H1 (cell line): ENCODE results near the gene RNMT. TPM values are rescaled to one million over a fixed set of nuclear protein-coding genes. Genes with fewer than 3 reads are reported as not detected.

Experiments used
- CTCF ChIA-PET: fragments of 300-600 bp; sonication (Branson Sonifier 250); formaldehyde crosslinking; loops from one replicate; lab custom pipeline; 2021; ENCODE audit not compliant: partially characterized antibody; lab: Charles Lee
- POLR2A ChIA-PET: fragments of 300-600 bp; sonication (Branson Sonifier 250); formaldehyde crosslinking; loops from one replicate; lab custom pipeline; 2021; ENCODE audit warnings: inconsistent platforms; ENCODE audit not compliant: partially characterized antibody; lab: Charles Lee
- DNase-seq, 2 experiments: peaks; one replicate each; pipeline versions ENCODE4 v3.0.0 to v3.0.0-alpha.2; 2010 to 2022; ENCODE audit warnings: low spot score in 2 of 2, low read depth in 1 of 2, mixed read lengths in 1 of 2
- FAIRE-seq: peaks from 2 replicates; lab custom pipeline; 2011; peaks lifted over from hg19 to GRCh38; lab: Jason Lieb, UNC
- H2AFZ ChIP-seq: 2 replicates; pipeline ENCODE4 v1.8.1; 2012; ENCODE audit warnings: low read length, inconsistent platforms
- H2AK5ac ChIP-seq: 2 replicates; pipeline ENCODE4 v1.6.1; 2013; ENCODE audit warnings: low read depth, low read length
- H2BK120ac ChIP-seq: replicated peaks from 2 replicates; pipeline ENCODE3; 2013; ENCODE audit warnings: low read depth, low read length, inconsistent platforms
- H2BK12ac ChIP-seq: 2 replicates; pipeline ENCODE4 v1.6.1; 2013; ENCODE audit warnings: low read depth, low read length
- H2BK15ac ChIP-seq: 2 replicates; pipeline ENCODE4 v1.6.1; 2013; ENCODE audit warnings: low read length
- H2BK20ac ChIP-seq: 2 replicates; pipeline ENCODE4 v1.6.1; 2013; ENCODE audit warnings: low read length
- H2BK5ac ChIP-seq: 2 replicates; pipeline ENCODE4 v1.6.1; 2013; ENCODE audit warnings: low read depth, low read length
- H3K14ac ChIP-seq: 2 replicates; pipeline ENCODE4 v1.6.1; 2013; ENCODE audit warnings: inconsistent platforms; ENCODE audit not compliant: insufficient read length
- H3K18ac ChIP-seq: 2 replicates; pipeline ENCODE4 v1.6.1; 2013; ENCODE audit warnings: low read length; ENCODE audit errors: extremely low read depth
- H3K23ac ChIP-seq: 2 replicates; pipeline ENCODE4 v1.6.1; 2013; ENCODE audit warnings: inconsistent platforms; ENCODE audit not compliant: insufficient read length
- H3K23me2 ChIP-seq: 2 replicates; pipeline ENCODE4 v1.6.1; 2013; ENCODE audit warnings: low read depth, low read length
- H3K27ac ChIP-seq: 2 replicates; pipeline ENCODE4 v1.6.1; 2011; ENCODE audit warnings: low read depth, low read length, inconsistent platforms
- H3K27me3 ChIP-seq, 4 experiments: replicated peaks in 1 of 4; 1 replicate in 1 of 4; 2 replicates in 3 of 4; pipeline versions ENCODE4 v1.6.1 to v1.8.1; 2011 to 2013; ENCODE audit warnings: low read length in 3 of 4, mild to moderate bottlenecking in 3 of 4, inconsistent platforms in 2 of 4, mixed read lengths in 2 of 4, moderate library complexity in 1 of 4; ENCODE audit not compliant: control insufficient read depth in 3 of 4, insufficient read depth in 3 of 4; ENCODE audit errors: extremely low read depth in 1 of 4
- H3K36me3 ChIP-seq, 4 experiments: 2 replicates each; pipeline versions ENCODE4 v1.6.1 to v1.8.1; 2011 to 2013; ENCODE audit warnings: mild to moderate bottlenecking in 4 of 4, low read length in 3 of 4, moderate library complexity in 2 of 4, control low read depth in 1 of 4, inconsistent platforms in 1 of 4; ENCODE audit not compliant: insufficient read depth in 4 of 4, control insufficient read depth in 2 of 4
- H3K4ac ChIP-seq: replicated peaks from 2 replicates; pipeline ENCODE3; 2013; ENCODE audit warnings: low read length, low read depth, mixed read lengths, inconsistent platforms; ENCODE audit not compliant: insufficient read length
- H3K4me1 ChIP-seq, 4 experiments: replicated peaks in 1 of 4; 1 replicate in 1 of 4; 2 replicates in 3 of 4; pipeline versions ENCODE4 v1.6.1 to v1.8.1; 2011 to 2013; ENCODE audit warnings: low read length in 3 of 4, inconsistent platforms in 2 of 4, mixed read lengths in 1 of 4; ENCODE audit not compliant: insufficient read depth in 4 of 4, control insufficient read depth in 3 of 4
- H3K4me2 ChIP-seq, 2 experiments: 2 replicates each; pipeline versions ENCODE4 v1.6.1 to v1.8.1; 2011 to 2013; ENCODE audit warnings: low read depth in 2 of 2, low read length in 2 of 2, control low read depth in 1 of 2, inconsistent platforms in 1 of 2, mild to moderate bottlenecking in 1 of 2; ENCODE audit not compliant: insufficient read depth in 1 of 2
- H3K4me3 ChIP-seq, 4 experiments: fragments of 200-600, 300-600 bp in 1 of 4; sonication (generic), shearing (Covaris generic), sonication (Bioruptor Twin) in 1 of 4; 2 replicates each; pipeline versions ENCODE4 v1.5.1 to v1.8.1; 2011 to 2016; ENCODE audit warnings: low read length in 4 of 4, low read depth in 3 of 4, control low read depth in 2 of 4, inconsistent platforms in 2 of 4, mild to moderate bottlenecking in 2 of 4, mixed read lengths in 1 of 4, moderate library complexity in 1 of 4; ENCODE audit not compliant: insufficient read depth in 2 of 4; ENCODE audit errors: extremely low read depth in 1 of 4
- H3K56ac ChIP-seq: replicated peaks from 2 replicates; pipeline ENCODE3; 2013; ENCODE audit warnings: low read depth, mild to moderate bottlenecking, mixed read lengths, low read length, inconsistent platforms; ENCODE audit not compliant: insufficient read length
- H3K79me1 ChIP-seq: 2 replicates; pipeline ENCODE4 v1.6.1; 2013; ENCODE audit warnings: low read depth, low read length, control low read depth
- H3K79me2 ChIP-seq, 2 experiments: 2 replicates each; pipeline versions ENCODE4 v1.6.1 to v1.8.1; 2012 to 2013; ENCODE audit warnings: low read length in 2 of 2, mild to moderate bottlenecking in 2 of 2, inconsistent platforms in 1 of 2; ENCODE audit not compliant: insufficient read depth in 2 of 2, control insufficient read depth in 1 of 2
- H3K9ac ChIP-seq, 4 experiments: replicated peaks in 1 of 4; 1 replicate in 1 of 4; 2 replicates in 3 of 4; pipeline versions ENCODE4 v1.6.1 to v1.8.1; 2011 to 2013; ENCODE audit warnings: low read depth in 3 of 4, low read length in 3 of 4, control low read depth in 2 of 4, mild to moderate bottlenecking in 2 of 4, moderate library complexity in 2 of 4, inconsistent platforms in 1 of 4; ENCODE audit errors: extremely low read depth in 1 of 4
- H3K9me3 ChIP-seq, 2 experiments: 2 replicates each; pipeline versions ENCODE4 v1.6.1 to v1.8.1; 2012 to 2013; ENCODE audit warnings: mild to moderate bottlenecking in 2 of 2, moderate library complexity in 2 of 2, control low read depth in 1 of 2, inconsistent platforms in 1 of 2, low read depth in 1 of 2, low read length in 1 of 2, mixed read lengths in 1 of 2; ENCODE audit not compliant: insufficient read depth in 2 of 2
- H4K20me1 ChIP-seq, 2 experiments: replicated peaks in 1 of 2; 2 replicates each; pipeline versions ENCODE3 to v1.8.1; 2011 to 2013; ENCODE audit warnings: inconsistent platforms in 2 of 2, low read length in 2 of 2, mild to moderate bottlenecking in 1 of 2; ENCODE audit not compliant: insufficient read depth in 2 of 2, control insufficient read depth in 1 of 2
- H4K5ac ChIP-seq: 2 replicates; pipeline ENCODE4 v1.6.1; 2013; ENCODE audit warnings: low read length, low read depth, mixed read lengths, inconsistent platforms; ENCODE audit not compliant: insufficient read length
- H4K8ac ChIP-seq: 2 replicates; pipeline ENCODE4 v1.8.0; 2013; ENCODE audit warnings: mild to moderate bottlenecking, moderate library complexity, low read length, inconsistent platforms; ENCODE audit not compliant: insufficient read depth; ENCODE audit errors: extremely low read depth
- H4K91ac ChIP-seq: replicated peaks from 2 replicates; pipeline ENCODE3; 2013; ENCODE audit warnings: low read length, mixed read lengths, inconsistent platforms; ENCODE audit not compliant: insufficient read length
- CEBPB ChIP-seq: IDR thresholded peaks from 2 replicates; pipeline ENCODE4 v1.6.1; 2012; ENCODE audit warnings: low read depth, low read length
- CREB1 ChIP-seq: IDR thresholded peaks from 2 replicates; pipeline ENCODE4 v1.6.1; 2012; ENCODE audit warnings: inconsistent platforms
- EGR1 ChIP-seq: IDR thresholded peaks from 2 replicates; pipeline ENCODE4 v1.6.1; 2011; ENCODE audit warnings: low read depth, low read length, borderline replicate concordance
- GTF2F1 ChIP-seq: IDR thresholded peaks from 2 replicates; pipeline ENCODE4 v1.6.1; 2012; ENCODE audit warnings: low read depth, low read length, improper control_type of control experiment, borderline replicate concordance
- KDM1A ChIP-seq: fragments of 200-600, 300-600 bp; sonication (generic); IDR thresholded peaks from 2 replicates; pipeline ENCODE4 v1.7.1; 2016; ENCODE audit warnings: mild to moderate bottlenecking, low read length, borderline replicate concordance
- KDM4A ChIP-seq: IDR thresholded peaks from one replicate; pipeline ENCODE4 v1.7.1; 2012; ENCODE audit warnings: low read depth, mild to moderate bottlenecking, moderate library complexity, low read length, inconsistent platforms; ENCODE audit not compliant: severe bottlenecking
- MAFK ChIP-seq: IDR thresholded peaks from 2 replicates; pipeline ENCODE4 v1.6.1; 2012; ENCODE audit warnings: low read depth, mild to moderate bottlenecking, improper control_type of control experiment, low read length
- RBBP5 ChIP-seq: IDR thresholded peaks from 2 replicates; pipeline ENCODE4 v1.7.1; 2012; ENCODE audit warnings: low read depth, mild to moderate bottlenecking, inconsistent platforms, low read length, moderate library complexity, borderline replicate concordance
- SP1 ChIP-seq: IDR thresholded peaks from 2 replicates; pipeline ENCODE4 v1.6.1; 2011; ENCODE audit warnings: low read depth, low read length
- TAF1 ChIP-seq: IDR thresholded peaks from 2 replicates; pipeline ENCODE4 v1.6.1; 2011; ENCODE audit warnings: mild to moderate bottlenecking, low read depth, low read length
- TEAD4 ChIP-seq: IDR thresholded peaks from 2 replicates; pipeline ENCODE4 v1.6.1; 2012; ENCODE audit warnings: low read depth, low read length, inconsistent platforms, mixed read lengths
- WGBS, 2 experiments: shearing (Covaris generic) in 1 of 2; methylation state at CpG; one replicate each; pipeline versions ENCODE4 v1.1.6 to v1.1.7; 2013 to 2015; ENCODE audit warnings: low lambda C conversion rate in 2 of 2, mixed read lengths in 2 of 2, inconsistent platforms in 1 of 2, low coverage in 1 of 2, missing lambda C conversion rate in 1 of 2; ENCODE audit not compliant: insufficient replicate concordance in 2 of 2, insufficient coverage in 1 of 2, insufficient read length in 1 of 2; ENCODE audit errors: extremely low coverage in 1 of 2, missing lambda C conversion rate in 1 of 2; 5-methylcytosine and 5-hydroxymethylcytosine counted together
- polyA plus RNA-seq, 7 experiments: library from polyadenylated mRNA; depleted of rRNA in 3 of 7; stranded (reverse) in 5 of 7; unstranded in 2 of 7; fragments of >200 nt in 5 of 7; fragments of 200-250 nt in 2 of 7; gene quantifications; 1 replicate in 5 of 7; 2 replicates in 1 of 7; 4 replicates in 1 of 7; pipeline versions ENCODE4 v1.2.1 to v1.2.3, GENCODE V29; 2011 to 2013; ENCODE audit warnings: missing spikeins in 2 of 7, mixed read lengths in 2 of 7
- total RNA-seq: library from RNA; stranded (reverse); fragmentation: NEBNext Ultra II Directional; extraction: Animal tissue kit (Norgen Biotek cat#: 25700); gene quantifications from 2 replicates; pipeline ENCODE4 v1.2.1, GENCODE V29; 2021
- TF ChIP-seq, protein P1 (sequence below), 3 experiments: IDR thresholded peaks; 1 replicate in 2 of 3; 2 replicates in 1 of 3; pipeline versions ENCODE4 v1.5.1 to v1.6.1; 2011; ENCODE audit warnings: low read length in 3 of 3, mild to moderate bottlenecking in 3 of 3, inconsistent platforms in 2 of 3, low read depth in 1 of 3, moderate library complexity in 1 of 3; ENCODE audit not compliant: insufficient read depth in 1 of 3; ENCODE audit errors: control extremely low read depth in 1 of 3

RNMT gene
- total and polyA plus RNA-seq, 2 of the 8 experiments (the other 6 are each of a cell fraction or from before 2014, with no cell fraction given) = 25.3 to 63.5 TPM

DNA sequence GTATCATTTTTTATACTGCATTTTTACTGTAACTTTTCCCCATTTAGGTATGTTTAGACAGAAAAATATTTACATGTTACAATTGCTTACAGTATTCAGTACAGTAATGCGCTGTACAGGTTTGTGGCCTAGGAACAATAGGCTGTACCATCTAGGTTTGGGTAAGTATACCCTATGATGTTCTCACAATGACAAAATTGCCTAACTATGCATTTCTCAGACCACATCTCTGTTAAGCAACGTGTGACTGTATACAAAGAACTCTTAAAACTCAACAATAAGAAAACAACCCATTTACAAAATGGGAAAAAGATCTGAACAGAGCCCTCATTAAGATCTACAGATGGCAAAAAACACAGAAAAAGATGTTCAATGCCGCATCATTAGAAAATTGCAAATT lies 29.5 kb upstream of the RNMT start:
- Histone ChIP-seq H3K79me2 (peaks cover 0 to 38% of the 10 kb centered on the region in 2 experiments; a peak in 2 of 4 replicates), H4K8ac (no peak overlapping the region), H4K91ac (no peak overlapping the region), H3K79me1 (no peaks in the 10 kb centered on the region), H2BK12ac (no peak overlapping the region), H2BK15ac (no peak overlapping the region), H3K36me3 (peaks cover 0 to 3% (median 0%) of the 10 kb centered on the region in 4 experiments; a peak in 1 of 8 replicates), H2BK5ac (no peak overlapping the region), H3K14ac (no peak overlapping the region), H2AFZ (no peak overlapping the region), H3K56ac (no peak overlapping the region), H3K4me2 (no peak overlapping the region), H4K5ac (no peak overlapping the region), H3K27me3 (no peaks in the 10 kb centered on the region), H3K27ac (no peak overlapping the region), H3K23ac (no peak overlapping the region), H3K9me3 (peaks cover 9 to 18% of the 10 kb centered on the region in 2 experiments; a peak in 3 of 4 replicates), H3K4me1 (no peaks in the 10 kb centered on the region), H3K9ac (no peak overlapping the region), H3K18ac (no peak overlapping the region), H3K4ac (no peak overlapping the region), H4K20me1 (no peaks in the 10 kb centered on the region), H3K4me3 (no peak overlapping the region), H2BK20ac (no peak overlapping the region), H2AK5ac (no peak overlapping the region), H3K23me2 (no peaks in the 10 kb centered on the region), H2BK120ac (no peak overlapping the region)
- ChIA-PET POLR2A (no interaction called here), CTCF (interaction anchor here (1.0 kb wide), 1 partner anchor 27 kb away, joined by 3 read pairs; no protein-coding TSS in a partner anchor)
- FAIRE-seq (no peak), DNase-seq (no peak)
- WGBS, 2 experiments = 91% methylated on average over 3 of the region's 3 CpGs; no CpG with 5 or more reads in 1 of the 2 experiments
- no peak for TF ChIP-seq GTF2F1
- no peak for TF ChIP-seq CEBPB
- TF ChIP-seq KDM4A = no peak
- TF ChIP-seq CREB1 = no peak
- TF ChIP-seq MAFK = no peak
- TF ChIP-seq KDM1A = no peak
- no peak for TF ChIP-seq TAF1
- TF ChIP-seq RBBP5 = no peak
- TF ChIP-seq EGR1 = no peak
- TF ChIP-seq, protein P1, sequence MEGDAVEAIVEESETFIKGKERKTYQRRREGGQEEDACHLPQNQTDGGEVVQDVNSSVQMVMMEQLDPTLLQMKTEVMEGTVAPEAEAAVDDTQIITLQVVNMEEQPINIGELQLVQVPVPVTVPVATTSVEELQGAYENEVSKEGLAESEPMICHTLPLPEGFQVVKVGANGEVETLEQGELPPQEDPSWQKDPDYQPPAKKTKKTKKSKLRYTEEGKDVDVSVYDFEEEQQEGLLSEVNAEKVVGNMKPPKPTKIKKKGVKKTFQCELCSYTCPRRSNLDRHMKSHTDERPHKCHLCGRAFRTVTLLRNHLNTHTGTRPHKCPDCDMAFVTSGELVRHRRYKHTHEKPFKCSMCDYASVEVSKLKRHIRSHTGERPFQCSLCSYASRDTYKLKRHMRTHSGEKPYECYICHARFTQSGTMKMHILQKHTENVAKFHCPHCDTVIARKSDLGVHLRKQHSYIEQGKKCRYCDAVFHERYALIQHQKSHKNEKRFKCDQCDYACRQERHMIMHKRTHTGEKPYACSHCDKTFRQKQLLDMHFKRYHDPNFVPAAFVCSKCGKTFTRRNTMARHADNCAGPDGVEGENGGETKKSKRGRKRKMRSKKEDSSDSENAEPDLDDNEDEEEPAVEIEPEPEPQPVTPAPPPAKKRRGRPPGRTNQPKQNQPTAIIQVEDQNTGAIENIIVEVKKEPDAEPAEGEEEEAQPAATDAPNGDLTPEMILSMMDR (IDR thresholded peaks at IDR 0.05; ENCODE audit: control extremely low read depth in 1 of 3, insufficient read depth in 1 of 3, low read depth in 1 of 3, low read length in 3 of 3) = no peak
- TF ChIP-seq SP1 = no peak
- no peak for TF ChIP-seq TEAD4
